Measurements from ENCODE around the gene CYSRT1.

GRCh38 chr9:137234758-137235423 is 9.9 kb downstream of the CYSRT1 start:
- TF ChIP-seq CTCF (IDR thresholded peaks at IDR 0.05), result no peak
- TF ChIP-seq EP300 (IDR thresholded peaks at IDR 0.05), result no peak
- no peak for TF ChIP-seq POLR2AphosphoS5 (IDR thresholded peaks at IDR 0.05)
